GM06990 (cell line): ENCODE measurements around the gene NHS.

Experiments used
- DNase-seq: peaks from one replicate; pipeline ENCODE4 v3.0.0-alpha.2; 2011; ENCODE audit not compliant: insufficient read length; ENCODE audit errors: extremely low read depth
- H3K27me3 ChIP-seq: replicated peaks from 2 replicates; pipeline ENCODE4 v1.6.0; 2011; ENCODE audit warnings: low read length; ENCODE audit not compliant: control insufficient read depth, insufficient read depth
- H3K36me3 ChIP-seq: 2 replicates; pipeline ENCODE4 v1.5.1; 2011; ENCODE audit warnings: low read length; ENCODE audit not compliant: control insufficient read depth, insufficient read depth
- H3K4me3 ChIP-seq: replicated peaks from 2 replicates; pipeline ENCODE4 v1.5.1; 2011; ENCODE audit warnings: low read depth, mild to moderate bottlenecking, control low read depth, low read length
- CTCF ChIP-seq: IDR thresholded peaks from 2 replicates; pipeline ENCODE4 v1.5.1; 2011; ENCODE audit warnings: low read length, control low read depth, mild to moderate bottlenecking, inconsistent platforms; ENCODE audit not compliant: insufficient read depth, poor library complexity, severe bottlenecking

The NHS gene

GRCh38 chrX:17471861-17472260 is 96.9 kb downstream of the NHS start:
- H3K36me3 ChIP-seq: no peaks in the 10 kb centered on the region

DNA sequence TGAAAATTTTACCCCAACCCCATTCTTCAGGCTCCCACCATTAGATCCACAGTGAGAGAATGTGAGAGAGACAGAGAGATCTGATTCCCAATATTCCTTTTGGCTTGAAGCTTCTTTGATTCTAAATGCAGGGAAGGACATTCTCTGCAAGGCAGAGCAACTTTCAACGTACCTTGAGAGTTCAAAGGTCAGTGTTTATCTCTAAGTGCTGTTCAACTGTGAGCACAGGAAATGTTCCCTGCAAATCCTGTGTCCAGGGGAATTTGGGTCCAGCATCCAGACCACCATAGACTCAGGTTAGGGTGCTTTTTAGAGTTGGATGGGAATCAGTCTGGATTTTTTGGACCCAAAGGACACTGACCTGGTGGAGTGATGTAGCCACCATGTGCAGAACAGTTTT is 97.4 kb downstream of the NHS start:
- TF ChIP-seq CTCF: no peak
- Histone ChIP-seq H3K4me3 (no peak overlapping the region), H3K36me3 (no peaks in the 10 kb centered on the region), H3K27me3 (peaks cover 2% of the 10 kb centered on the region; the same call in 1 of the 2 replicates)
- DNase-seq: no peak

More at GRCh38 chrX:17471861-17472260, 96.9 kb downstream of the NHS start:
- no peak for DNase-seq
- Histone ChIP-seq H3K27me3 (peaks cover 2% of the 10 kb centered on the region; the same call in 1 of the 2 replicates), H3K4me3 (no peak overlapping the region)
- TF ChIP-seq CTCF: no peak

DNA sequence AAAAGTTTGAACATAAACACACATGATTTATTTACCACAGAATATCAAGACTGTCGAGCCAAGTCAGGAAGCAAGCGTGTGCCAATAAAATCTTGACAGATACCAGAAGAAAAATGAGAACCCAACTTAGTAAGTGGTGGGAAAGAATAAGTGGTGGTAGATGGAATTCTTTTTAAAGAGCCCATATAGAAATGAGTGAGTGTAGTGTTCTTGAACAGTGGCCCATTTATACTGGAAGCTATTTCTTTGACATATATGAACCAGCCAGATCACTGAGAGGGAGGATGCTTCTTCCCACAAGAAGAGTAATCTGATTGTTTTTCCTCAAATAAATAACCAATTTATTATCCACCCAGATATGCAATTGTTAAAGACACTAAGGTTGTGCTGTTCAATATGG is 98.0 kb downstream of the NHS start:
- H3K36me3 ChIP-seq: no peaks in the 10 kb centered on the region
- H3K4me3 ChIP-seq: no peak overlapping the region
- peaks cover 2% of the 10 kb centered on the region; the same call in 1 of the 2 replicates for H3K27me3 ChIP-seq
- DNase-seq: no peak
- TF ChIP-seq CTCF: no peak

GRCh38 chrX:17474892-17475291 is 99.9 kb downstream of the NHS start:
- Histone ChIP-seq H3K4me3 (no peak overlapping the region), H3K27me3 (peaks cover 2% of the 10 kb centered on the region; the same call in 1 of the 2 replicates), H3K36me3 (no peaks in the 10 kb centered on the region)
- DNase-seq: no peak
- TF ChIP-seq CTCF: no peak

DNA sequence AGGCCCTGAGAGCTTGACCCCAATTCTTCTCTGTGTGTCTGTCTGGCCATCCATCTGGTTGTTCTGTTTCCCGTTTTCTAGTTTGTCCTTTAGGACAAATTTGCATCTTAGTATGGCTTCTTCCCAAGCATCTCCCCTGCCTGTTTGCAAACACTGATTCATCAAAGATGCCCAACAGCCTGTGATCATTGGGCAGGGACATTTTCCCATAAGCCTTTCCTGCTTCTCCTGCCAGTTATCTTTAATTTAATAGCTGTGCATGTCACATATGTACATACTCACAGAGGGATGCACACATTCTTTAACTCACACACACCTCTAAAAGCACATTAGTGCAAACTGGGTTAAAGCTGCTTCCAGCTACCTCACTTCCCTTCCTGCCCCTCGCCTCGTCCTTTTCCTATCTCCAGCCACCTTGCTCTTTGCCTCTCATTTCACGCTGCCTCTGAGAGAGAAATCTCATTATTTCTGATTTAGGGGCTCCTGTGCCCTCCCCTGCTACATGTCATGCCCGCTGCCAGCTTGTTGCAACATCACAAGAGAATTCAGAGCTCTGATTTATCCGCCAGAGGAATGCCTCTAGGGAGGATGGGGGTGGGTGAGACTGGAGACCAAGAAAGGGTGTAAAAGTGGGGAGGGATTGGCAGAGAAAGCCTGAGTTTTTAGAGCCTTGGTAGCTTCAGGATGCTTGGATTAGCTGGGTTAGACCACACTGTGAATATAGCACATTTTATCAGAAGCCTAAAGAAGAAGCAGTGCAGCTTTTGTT is 100.6 kb downstream of the NHS start:
- DNase-seq: no peak
- no peak for TF ChIP-seq CTCF
- no peak overlapping the region for H3K4me3 ChIP-seq
- peaks cover 2% of the 10 kb centered on the region; the same call in 1 of the 2 replicates for H3K27me3 ChIP-seq
- no peaks in the 10 kb centered on the region for H3K36me3 ChIP-seq

GRCh38 chrX:17476411-17476810 is 101.4 kb downstream of the NHS start:
- TF ChIP-seq CTCF: no peak
- no peaks in the 10 kb centered on the region for H3K36me3 ChIP-seq
- H3K27me3 ChIP-seq: peaks cover 2% of the 10 kb centered on the region; the same call in 1 of the 2 replicates
- H3K4me3 ChIP-seq: no peak overlapping the region
- no peak for DNase-seq
